A549 (cell line): Measurements from ENCODE around the gene BIRC7. TPM values are rescaled to one million over a fixed set of nuclear protein-coding genes. Genes with fewer than 3 reads are reported as not detected.
A peak's percentile ranks its signal among the peaks of the same experiment; 100 is the strongest.

Source experiments
- ATAC-seq, 2 experiments: fragments of 200-7000 bp in 1 of 2; fragments of >200 bp in 1 of 2; cut with Nextera tagmentation in 1 of 2; cut with Tn5 transposase in 1 of 2; 3 replicates each; pipeline versions ENCODE4 v1.8.0 to v1.9.1; 2018 to 2020; ENCODE audit warnings: mild to moderate bottlenecking in 1 of 2, moderate library complexity in 1 of 2
- CTCF ChIA-PET: fragments of 300-600 bp; sonication (Branson Sonifier 250); formaldehyde crosslinking; extraction: SDS; loops from one replicate; lab custom pipeline; 2021; ENCODE audit warnings: antibody characterized with exemption, inconsistent platforms; lab: Yijun Ruan, JAX
- POLR2A ChIA-PET: fragments of 350-600 bp; formaldehyde crosslinking; extraction: SDS; loops from one replicate; lab custom pipeline; 2021; ENCODE audit warnings: antibody characterized with exemption, inconsistent platforms; lab: Yijun Ruan, JAX
- DNase-seq, 2 experiments: peaks; one replicate each; pipeline versions ENCODE4 v3.0.0 to v3.0.0-alpha.2; 2011 to 2016; ENCODE audit warnings: low read depth in 1 of 2, low spot score in 1 of 2
- FAIRE-seq: peaks from 2 replicates; lab custom pipeline; 2011; peaks lifted over from hg19 to GRCh38; lab: Jason Lieb, UNC
- H3K27ac ChIP-seq, 2 experiments: fragments of >200 bp; sonication (Bioruptor Twin); formaldehyde crosslinking; 3 replicates each; pipeline ENCODE4 v1.5.1; 2016 to 2017
- H3K4me1 ChIP-seq: fragments of >200 bp; sonication (Bioruptor Twin); formaldehyde crosslinking; 3 replicates; pipeline ENCODE4 v1.6.1; 2016
- H3K4me2 ChIP-seq: fragments of >200 bp; sonication (Bioruptor Twin); formaldehyde crosslinking; 3 replicates; pipeline ENCODE4 v1.6.1; 2016
- H3K4me3 ChIP-seq: fragments of >200 bp; sonication (Bioruptor Twin); formaldehyde crosslinking; 3 replicates; pipeline ENCODE4 v1.5.1; 2016
- H3K9me3 ChIP-seq: fragments of >200 bp; sonication (Bioruptor Twin); formaldehyde crosslinking; 3 replicates; pipeline ENCODE4 v1.6.1; 2016
- BHLHE40 ChIP-seq: IDR thresholded peaks from 2 replicates; pipeline ENCODE4 v1.6.1; 2012; ENCODE audit warnings: low read depth, low read length, inconsistent platforms
- CEBPB ChIP-seq, 2 experiments: fragments of >200 bp in 1 of 2; sonication (Bioruptor Twin) in 1 of 2; formaldehyde crosslinking in 1 of 2; IDR thresholded peaks; 2 replicates each; pipeline ENCODE4 v1.6.1; 2012 to 2016
- EP300 ChIP-seq, 2 experiments: fragments of >200 bp; sonication (Bioruptor Twin); formaldehyde crosslinking; IDR thresholded peaks; 2 replicates in 1 of 2; 3 replicates in 1 of 2; pipeline ENCODE4 v1.6.1; 2016 to 2017
- ESRRA ChIP-seq: fragments of 150-350 bp; IDR thresholded peaks from 2 replicates; pipeline ENCODE4 v1.6.1; 2014; ENCODE audit warnings: mild to moderate bottlenecking, low read length, borderline replicate concordance
- FOSB ChIP-seq: fragments of 250-450 bp; sonication (Bioruptor Pico); IDR thresholded peaks from 2 replicates; pipeline ENCODE4 v1.5.0; 2020; ENCODE audit warnings: mild to moderate bottlenecking, moderate library complexity
- GATA3 ChIP-seq: IDR thresholded peaks from 2 replicates; pipeline ENCODE4 v1.6.1; 2012; ENCODE audit warnings: borderline replicate concordance
- HOXA7 ChIP-seq: fragments of 250-450 bp; sonication (Bioruptor Pico); IDR thresholded peaks from 2 replicates; pipeline ENCODE4 v1.5.0; 2020; ENCODE audit warnings: mild to moderate bottlenecking, moderate library complexity
- HOXB5 ChIP-seq: fragments of 250-450 bp; sonication (Bioruptor Pico); IDR thresholded peaks from 2 replicates; pipeline ENCODE4 v1.5.0; 2020; ENCODE audit warnings: mild to moderate bottlenecking, moderate library complexity
- JUN ChIP-seq, 2 experiments: fragments of >200 bp; sonication (Bioruptor Twin); formaldehyde crosslinking; IDR thresholded peaks; 2 replicates in 1 of 2; 3 replicates in 1 of 2; pipeline ENCODE4 v1.6.1; 2016 to 2017
- MAZ ChIP-seq: fragments of 150-350 bp; IDR thresholded peaks from 2 replicates; pipeline ENCODE4 v1.6.1; 2014; ENCODE audit warnings: antibody characterized with exemption, low read depth, low read length, borderline replicate concordance
- MYC ChIP-seq: IDR thresholded peaks from 2 replicates; pipeline ENCODE4 v1.6.1; 2012; ENCODE audit warnings: mild to moderate bottlenecking, inconsistent platforms, low read length, improper control_type of control experiment, borderline replicate concordance
- NR3C1 ChIP-seq: fragments of >200 bp; sonication (Bioruptor Twin); formaldehyde crosslinking; IDR thresholded peaks from 3 replicates; pipeline ENCODE4 v1.6.1; 2017
- PBX3 ChIP-seq: IDR thresholded peaks from 2 replicates; pipeline ENCODE4 v1.6.1; 2012
- PHF8 ChIP-seq: fragments of 200-600 bp; sonication (generic); IDR thresholded peaks from 2 replicates; pipeline ENCODE4 v1.6.1; 2016; ENCODE audit warnings: low read depth, mild to moderate bottlenecking, antibody characterized with exemption, moderate library complexity, borderline replicate concordance
- POLR2AphosphoS2 ChIP-seq: conservative IDR thresholded peaks from 2 replicates; pipeline ENCODE4 v1.6.1; 2012; ENCODE audit warnings: low read length, improper control_type of control experiment, inconsistent platforms
- RFX5 ChIP-seq: fragments of 450-650 bp; IDR thresholded peaks from 2 replicates; pipeline ENCODE4 v1.7.1; 2014; ENCODE audit warnings: antibody characterized with exemption, mild to moderate bottlenecking, moderate library complexity
- RNF2 ChIP-seq: fragments of 200-600 bp; sonication (generic); IDR thresholded peaks from 2 replicates; pipeline ENCODE4 v1.6.1; 2016; ENCODE audit warnings: low read depth, mild to moderate bottlenecking, antibody characterized with exemption, moderate library complexity, borderline replicate concordance
- SREBF2 ChIP-seq: fragments of 450-650 bp; IDR thresholded peaks from 2 replicates; pipeline ENCODE4 v1.6.1; 2014; ENCODE audit warnings: mild to moderate bottlenecking, moderate library complexity
- USF2 ChIP-seq: fragments of 450-650 bp; IDR thresholded peaks from 2 replicates; pipeline ENCODE4 v1.6.1; 2014; ENCODE audit warnings: antibody characterized with exemption
- ZC3H11A ChIP-seq: fragments of 450-650 bp; IDR thresholded peaks from 2 replicates; pipeline ENCODE4 v1.6.1; 2014; ENCODE audit warnings: antibody characterized with exemption, mild to moderate bottlenecking
- ZNF302 ChIP-seq: fragments of 250-450 bp; sonication (Bioruptor Pico); IDR thresholded peaks from 2 replicates; pipeline ENCODE4 v1.9.0; 2021; ENCODE audit warnings: inconsistent platforms, mild to moderate bottlenecking, moderate library complexity
- ZSCAN20 ChIP-seq: fragments of 250-450 bp; sonication (Bioruptor Pico); IDR thresholded peaks from 2 replicates; pipeline ENCODE4 v1.8.0; 2022; ENCODE audit warnings: mild to moderate bottlenecking, moderate library complexity
- WGBS: methylation state at CpG from one replicate; pipeline ENCODE4 v1.1.6; 2017; ENCODE audit errors: missing lambda C conversion rate; 5-methylcytosine and 5-hydroxymethylcytosine counted together
- polyA plus RNA-seq, 4 experiments: library from polyadenylated mRNA; depleted of rRNA in 3 of 4; stranded (reverse); fragments of >200 nt; fragmentation: RNase III in 1 of 4; extraction: RNeasy Plus Mini Kit Qiagen cat#74134 plus additional on column Dnase treatment in 1 of 4; gene quantifications; 2 replicates in 3 of 4; 3 replicates in 1 of 4; pipeline ENCODE4 v1.2.3, GENCODE V29; 2011 to 2017
- TF ChIP-seq, protein P1 (sequence below): fragments of >200 bp; sonication (Bioruptor Twin); formaldehyde crosslinking; IDR thresholded peaks from 2 replicates; pipeline ENCODE4 v1.6.1; 2016

BIRC7 gene
- polyA plus RNA-seq, 2 of the 4 experiments (the other 2 are of a cell fraction), result 0.63 to 4.9 TPM

- H3K4me3 ChIP-seq, result peak overlapping the region; percentile 50
- DNase-seq, result no peak
- ChIA-PET CTCF (interaction anchor here (1.3 to 6.9 kb wide), 5 partner anchors 17 to 35 kb away, joined by 3 to 154 read pairs (median 9); partner anchors contain the start of gene BIRC7), POLR2A (interaction anchor here (1.1 kb wide), 1 partner anchor 29 kb away, joined by 5 read pairs; no protein-coding TSS in a partner anchor)
- peaks cover 56% of the 10 kb centered on the region for H3K4me1 ChIP-seq
- no peak for ATAC-seq
- H3K4me2 ChIP-seq, result peak overlapping the region; percentile 90
- FAIRE-seq, result no peak
- H3K27ac ChIP-seq, result peak overlapping the region; percentile 67 to 94; a peak in 5 of 6 replicates
- TF ChIP-seq USF2 (no peak), HOXB5 (no peak), RNF2 (no peak), NR3C1 (no peak), HOXA7 (CRISPR knock-in tag) (no peak), MAZ (no peak), POLR2AphosphoS2 (no peak), MYC (no peak), EP300 (IDR thresholded peaks at IDR 0.05) (no peak)
- TF ChIP-seq, protein P1, sequence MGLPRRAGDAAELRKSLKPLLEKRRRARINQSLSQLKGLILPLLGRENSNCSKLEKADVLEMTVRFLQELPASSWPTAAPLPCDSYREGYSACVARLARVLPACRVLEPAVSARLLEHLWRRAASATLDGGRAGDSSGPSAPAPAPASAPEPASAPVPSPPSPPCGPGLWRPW, result no peak
- no peaks in the 10 kb centered on the region for H3K9me3 ChIP-seq
- 83% methylated on average over 9 of the region's 16 CpGs for WGBS
Observed at GRCh38 chr20:63253065-63253437, 17.3 kb downstream of the BIRC7 start.

DNA sequence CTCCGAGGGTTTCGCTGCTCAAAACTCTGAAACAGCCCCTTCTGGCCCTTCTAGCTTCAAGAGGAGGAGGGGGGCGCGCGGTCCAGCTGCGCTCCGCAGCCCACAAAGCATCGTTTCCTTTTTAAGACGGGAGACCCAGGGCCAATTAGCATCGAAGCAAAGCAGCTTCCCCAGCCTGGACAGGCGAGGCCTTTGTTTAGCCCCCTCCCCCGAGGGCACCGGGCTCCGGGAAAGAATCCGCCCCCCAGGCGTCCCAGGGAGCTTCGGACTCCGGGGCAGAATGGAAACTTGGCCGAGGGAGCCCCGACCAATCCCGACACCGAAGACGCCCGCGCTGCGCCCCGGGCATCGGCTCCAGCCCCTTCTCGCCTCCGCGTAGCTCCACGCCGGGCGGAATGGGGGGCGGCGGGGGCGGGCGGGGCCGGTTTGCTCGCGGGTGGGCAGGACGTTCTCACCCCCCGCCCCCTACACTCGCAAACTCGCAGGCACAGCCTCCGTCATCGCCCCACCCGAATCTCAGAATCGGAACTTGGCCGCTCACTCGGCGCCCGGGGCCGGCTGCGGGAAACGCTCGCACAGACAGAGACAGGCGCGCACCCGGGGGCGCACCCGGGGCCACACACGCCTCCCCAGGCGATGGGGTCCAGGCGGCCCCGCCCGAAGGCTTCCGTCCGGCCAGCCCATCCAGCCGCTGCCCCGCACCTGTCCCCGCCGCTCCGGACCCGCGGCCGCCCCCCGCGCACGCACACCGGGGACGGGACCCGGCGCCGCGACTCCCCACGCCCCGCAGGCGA lies 17.9 kb downstream of the BIRC7 start:
- peak in 1 of 2 experiments; percentile 45 for DNase-seq
- 19% methylated on average over 47 of the region's 89 CpGs for WGBS
- H3K9me3 ChIP-seq, result no peaks in the 10 kb centered on the region
- peak overlapping the region; percentile 67 to 94 for H3K27ac ChIP-seq
- POLR2A ChIA-PET, result interaction anchor here (1.1 kb wide), 1 partner anchor 30 kb away, joined by 5 read pairs; no protein-coding TSS in a partner anchor
- peak overlapping the region; percentile 90 for H3K4me2 ChIP-seq
- TF ChIP-seq CEBPB (IDR thresholded peaks at IDR 0.05) (no peak), MYC (no peak), ESRRA (no peak), JUN (IDR thresholded peaks at IDR 0.05) (peak in 1 of 2 experiments; percentile 24; a peak in 1 of 5 replicates)
- TF ChIP-seq, all 56 proteins: peak for 1
- CTCF ChIA-PET, result interaction anchor here (1.5 to 6.9 kb wide), 4 partner anchors 18 to 35 kb away, joined by 8 to 154 read pairs (median 34); partner anchors contain the start of gene BIRC7
- no peak for FAIRE-seq
- H3K4me1 ChIP-seq, result peaks cover 54% of the 10 kb centered on the region
- peak; percentile 7 to 41; a peak in 3 of 6 replicates for ATAC-seq
- H3K4me3 ChIP-seq, result peak overlapping the region; percentile 50

GRCh38 chr20:63254232-63254605 lies 18.5 kb downstream of the BIRC7 start, which contains the start of gene NKAIN4:
TSS of gene NKAIN4 (minus strand) at chr20:63254463. CDS start at chr20:63254450, 13 bp downstream.
- ChIA-PET CTCF (interaction anchor here (0.8 to 6.9 kb wide), 6 partner anchors 17 to 70 kb away, joined by 3 to 154 read pairs (median 7); partner anchors contain the start of gene BIRC7), POLR2A (no interaction called here)
- FAIRE-seq, result no peak
- no peak for TF ChIP-seq RFX5
- TF ChIP-seq USF2, result no peak
- no peak for TF ChIP-seq SREBF2
- TF ChIP-seq FOSB, result no peak
- no peak for TF ChIP-seq GATA3
- no peak for TF ChIP-seq ESRRA
- no peak for TF ChIP-seq PHF8
- no peak for TF ChIP-seq MAZ
- TF ChIP-seq BHLHE40, result no peak
- TF ChIP-seq, protein P1, result no peak
- TF ChIP-seq PBX3, result no peak
- no peak for TF ChIP-seq ZNF302 (CRISPR knock-in tag)
- TF ChIP-seq ZC3H11A, result no peak
- TF ChIP-seq ZSCAN20 (CRISPR knock-in tag), result no peak
- no peaks in the 10 kb centered on the region for H3K9me3 ChIP-seq
- WGBS, result no CpG with 5 or more reads among the region's 46 CpGs
- H3K4me3 ChIP-seq, result peak within 1 kb of the TSS; percentile 50
- peak within 1 kb of the TSS; percentile 90 for H3K4me2 ChIP-seq
- ATAC-seq, result no peak
- H3K27ac ChIP-seq, result peak within 1 kb of the TSS; percentile 67 to 94
- H3K4me1 ChIP-seq, result peaks cover 48% of the 10 kb centered on the region
- DNase-seq, result no peak
